Liver (tissue), 3 donors: ENCODE measurements around the gene ZNF827.

Experiments
- FOXA1 ChIP-seq: IDR thresholded peaks from 2 replicates; pipeline ENCODE4 v1.6.1; 2016; ENCODE audit warnings: antibody characterized with exemption
- RAD21 ChIP-seq, 2 donors: IDR thresholded peaks; 2 replicates each; pipeline ENCODE4 v1.6.1; 2016; ENCODE audit warnings: antibody characterized with exemption in 2 of 2, mild to moderate bottlenecking in 2 of 2
- RXRA ChIP-seq, 2 donors: IDR thresholded peaks; 2 replicates each; pipeline ENCODE4 v1.6.1; 2017 to 2018; ENCODE audit warnings: antibody characterized with exemption in 2 of 2, mild to moderate bottlenecking in 1 of 2
- TAF1 ChIP-seq: conservative IDR thresholded peaks from 2 replicates; pipeline ENCODE4 v1.6.1; 2016; ENCODE audit warnings: antibody characterized with exemption, mild to moderate bottlenecking
- YY1 ChIP-seq: IDR thresholded peaks from 2 replicates; pipeline ENCODE4 v1.6.1; 2016; ENCODE audit warnings: antibody characterized with exemption, mild to moderate bottlenecking
- TF ChIP-seq, protein P1 (sequence below): fragments of 150-350 bp; IDR thresholded peaks from 2 replicates; pipeline ENCODE4 v1.5.1; 2017; ENCODE audit warnings: improper control_type of control experiment, low read depth, low read length; ENCODE audit not compliant: missing input control
- TF ChIP-seq, protein P2 (sequence below): IDR thresholded peaks from 2 replicates; pipeline ENCODE4 v1.6.1; 2016; ENCODE audit warnings: antibody characterized with exemption
- TF ChIP-seq, protein P3 (sequence below): IDR thresholded peaks from 2 replicates; pipeline ENCODE4 v1.6.1; 2016; ENCODE audit warnings: antibody characterized with exemption
- TF ChIP-seq, protein P4 (sequence below): IDR thresholded peaks from 2 replicates; pipeline ENCODE4 v1.6.1; 2016; ENCODE audit warnings: antibody characterized with exemption, mild to moderate bottlenecking
- TF ChIP-seq, protein P5 (sequence below): IDR thresholded peaks from 2 replicates; pipeline ENCODE4 v1.6.1; 2016; ENCODE audit warnings: antibody characterized with exemption
- donor health status: healthy.
- donor health status: healthy.

DNA sequence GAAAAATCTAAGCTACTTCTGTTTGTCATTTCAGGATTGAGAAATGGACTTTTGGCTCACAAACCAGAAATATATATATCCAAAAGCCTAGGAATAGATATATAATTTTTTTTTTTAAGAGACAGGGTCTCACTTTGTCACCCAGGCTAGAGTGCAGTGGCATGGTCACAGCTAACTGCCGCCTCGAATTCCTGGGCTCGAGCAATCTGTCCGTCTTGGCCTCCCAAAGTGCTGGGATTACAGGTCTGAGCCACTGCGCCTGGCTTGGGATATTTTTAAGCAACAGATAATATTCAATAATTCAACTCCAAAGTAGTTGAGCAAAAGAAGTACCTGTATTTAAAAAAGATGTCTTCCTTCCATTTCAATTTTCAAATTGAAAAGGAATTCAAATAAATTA lies 146.2 kb downstream of the ZNF827 start:
- TF ChIP-seq, protein P1, sequence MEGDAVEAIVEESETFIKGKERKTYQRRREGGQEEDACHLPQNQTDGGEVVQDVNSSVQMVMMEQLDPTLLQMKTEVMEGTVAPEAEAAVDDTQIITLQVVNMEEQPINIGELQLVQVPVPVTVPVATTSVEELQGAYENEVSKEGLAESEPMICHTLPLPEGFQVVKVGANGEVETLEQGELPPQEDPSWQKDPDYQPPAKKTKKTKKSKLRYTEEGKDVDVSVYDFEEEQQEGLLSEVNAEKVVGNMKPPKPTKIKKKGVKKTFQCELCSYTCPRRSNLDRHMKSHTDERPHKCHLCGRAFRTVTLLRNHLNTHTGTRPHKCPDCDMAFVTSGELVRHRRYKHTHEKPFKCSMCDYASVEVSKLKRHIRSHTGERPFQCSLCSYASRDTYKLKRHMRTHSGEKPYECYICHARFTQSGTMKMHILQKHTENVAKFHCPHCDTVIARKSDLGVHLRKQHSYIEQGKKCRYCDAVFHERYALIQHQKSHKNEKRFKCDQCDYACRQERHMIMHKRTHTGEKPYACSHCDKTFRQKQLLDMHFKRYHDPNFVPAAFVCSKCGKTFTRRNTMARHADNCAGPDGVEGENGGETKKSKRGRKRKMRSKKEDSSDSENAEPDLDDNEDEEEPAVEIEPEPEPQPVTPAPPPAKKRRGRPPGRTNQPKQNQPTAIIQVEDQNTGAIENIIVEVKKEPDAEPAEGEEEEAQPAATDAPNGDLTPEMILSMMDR = no peak
- TF ChIP-seq YY1 = no peak
- TF ChIP-seq, protein P2, sequence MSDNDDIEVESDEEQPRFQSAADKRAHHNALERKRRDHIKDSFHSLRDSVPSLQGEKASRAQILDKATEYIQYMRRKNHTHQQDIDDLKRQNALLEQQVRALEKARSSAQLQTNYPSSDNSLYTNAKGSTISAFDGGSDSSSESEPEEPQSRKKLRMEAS = no peak
- TF ChIP-seq, protein P3, sequence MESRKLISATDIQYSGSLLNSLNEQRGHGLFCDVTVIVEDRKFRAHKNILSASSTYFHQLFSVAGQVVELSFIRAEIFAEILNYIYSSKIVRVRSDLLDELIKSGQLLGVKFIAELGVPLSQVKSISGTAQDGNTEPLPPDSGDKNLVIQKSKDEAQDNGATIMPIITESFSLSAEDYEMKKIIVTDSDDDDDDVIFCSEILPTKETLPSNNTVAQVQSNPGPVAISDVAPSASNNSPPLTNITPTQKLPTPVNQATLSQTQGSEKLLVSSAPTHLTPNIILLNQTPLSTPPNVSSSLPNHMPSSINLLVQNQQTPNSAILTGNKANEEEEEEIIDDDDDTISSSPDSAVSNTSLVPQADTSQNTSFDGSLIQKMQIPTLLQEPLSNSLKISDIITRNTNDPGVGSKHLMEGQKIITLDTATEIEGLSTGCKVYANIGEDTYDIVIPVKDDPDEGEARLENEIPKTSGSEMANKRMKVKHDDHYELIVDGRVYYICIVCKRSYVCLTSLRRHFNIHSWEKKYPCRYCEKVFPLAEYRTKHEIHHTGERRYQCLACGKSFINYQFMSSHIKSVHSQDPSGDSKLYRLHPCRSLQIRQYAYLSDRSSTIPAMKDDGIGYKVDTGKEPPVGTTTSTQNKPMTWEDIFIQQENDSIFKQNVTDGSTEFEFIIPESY = no peak
- TF ChIP-seq TAF1 = no peak
- TF ChIP-seq, protein P4, sequence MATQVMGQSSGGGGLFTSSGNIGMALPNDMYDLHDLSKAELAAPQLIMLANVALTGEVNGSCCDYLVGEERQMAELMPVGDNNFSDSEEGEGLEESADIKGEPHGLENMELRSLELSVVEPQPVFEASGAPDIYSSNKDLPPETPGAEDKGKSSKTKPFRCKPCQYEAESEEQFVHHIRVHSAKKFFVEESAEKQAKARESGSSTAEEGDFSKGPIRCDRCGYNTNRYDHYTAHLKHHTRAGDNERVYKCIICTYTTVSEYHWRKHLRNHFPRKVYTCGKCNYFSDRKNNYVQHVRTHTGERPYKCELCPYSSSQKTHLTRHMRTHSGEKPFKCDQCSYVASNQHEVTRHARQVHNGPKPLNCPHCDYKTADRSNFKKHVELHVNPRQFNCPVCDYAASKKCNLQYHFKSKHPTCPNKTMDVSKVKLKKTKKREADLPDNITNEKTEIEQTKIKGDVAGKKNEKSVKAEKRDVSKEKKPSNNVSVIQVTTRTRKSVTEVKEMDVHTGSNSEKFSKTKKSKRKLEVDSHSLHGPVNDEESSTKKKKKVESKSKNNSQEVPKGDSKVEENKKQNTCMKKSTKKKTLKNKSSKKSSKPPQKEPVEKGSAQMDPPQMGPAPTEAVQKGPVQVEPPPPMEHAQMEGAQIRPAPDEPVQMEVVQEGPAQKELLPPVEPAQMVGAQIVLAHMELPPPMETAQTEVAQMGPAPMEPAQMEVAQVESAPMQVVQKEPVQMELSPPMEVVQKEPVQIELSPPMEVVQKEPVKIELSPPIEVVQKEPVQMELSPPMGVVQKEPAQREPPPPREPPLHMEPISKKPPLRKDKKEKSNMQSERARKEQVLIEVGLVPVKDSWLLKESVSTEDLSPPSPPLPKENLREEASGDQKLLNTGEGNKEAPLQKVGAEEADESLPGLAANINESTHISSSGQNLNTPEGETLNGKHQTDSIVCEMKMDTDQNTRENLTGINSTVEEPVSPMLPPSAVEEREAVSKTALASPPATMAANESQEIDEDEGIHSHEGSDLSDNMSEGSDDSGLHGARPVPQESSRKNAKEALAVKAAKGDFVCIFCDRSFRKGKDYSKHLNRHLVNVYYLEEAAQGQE = no peak
- TF ChIP-seq RXRA (IDR thresholded peaks at IDR 0.05) = no peak
- TF ChIP-seq, protein P5, sequence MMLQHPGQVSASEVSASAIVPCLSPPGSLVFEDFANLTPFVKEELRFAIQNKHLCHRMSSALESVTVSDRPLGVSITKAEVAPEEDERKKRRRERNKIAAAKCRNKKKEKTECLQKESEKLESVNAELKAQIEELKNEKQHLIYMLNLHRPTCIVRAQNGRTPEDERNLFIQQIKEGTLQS = no peak
- no peak for TF ChIP-seq FOXA1
- no peak for TF ChIP-seq RAD21 (IDR thresholded peaks at IDR 0.05)
